CD4-positive, alpha-beta T cell treated with Interleukin-15 for 4 hours (primary cell): ENCODE results near the gene SYPL2.
"Not testable (repeated sequence)": the region's sequence is repeated elsewhere in the genome, so short reads cannot be mapped to it uniquely, and the experiment has no call there.

ENCODE experiments used
- DNase-seq: peaks from one replicate; pipeline ENCODE4 v3.0.0-alpha.2; 2020; ENCODE audit warnings: low spot score

SYPL2 gene

GRCh38 chr1:109472779-109473178 is 6.4 kb downstream of the SYPL2 start:
- no peak for DNase-seq

GRCh38 chr1:109473284-109474057 is 7.1 kb downstream of the SYPL2 start:
- not testable (repeated sequence) for DNase-seq

- DNase-seq = no peak
Measured at GRCh38 chr1:109474697-109475096, 8.4 kb downstream of the SYPL2 start.

- no peak for DNase-seq
Measured at GRCh38 chr1:109475261-109475660, 8.9 kb downstream of the SYPL2 start.

GRCh38 chr1:109476825-109477224 is 10.5 kb downstream of the SYPL2 start:
- DNase-seq = no peak

- no peak for DNase-seq
Measured at GRCh38 chr1:109477821-109478220, 11.5 kb downstream of the SYPL2 start.

GRCh38 chr1:109478806-109479205 is 12.5 kb downstream of the SYPL2 start:
- DNase-seq = peak; percentile 24

- DNase-seq = no peak
Measured at GRCh38 chr1:109479311-109479710, 13.0 kb downstream of the SYPL2 start.

GRCh38 chr1:109479901-109480300 is 13.6 kb downstream of the SYPL2 start:
- no peak for DNase-seq

- DNase-seq = no peak
Measured at GRCh38 chr1:109481646-109482045, 15.3 kb downstream of the SYPL2 start.

GRCh38 chr1:109482242-109482641 is 15.9 kb downstream of the SYPL2 start:
- no peak for DNase-seq

GRCh38 chr1:109482791-109483671 is 16.7 kb downstream of the SYPL2 start:
- DNase-seq = peak; percentile 50

GRCh38 chr1:109483672-109484518 is 17.5 kb downstream of the SYPL2 start, which contains the start of gene ATXN7L2:
Gene ATXN7L2 (plus strand): TSS chr1:109483905. CDS start chr1:109483954, 49 bp downstream.
- DNase-seq = peak; percentile 96

- no peak for DNase-seq
Measured at GRCh38 chr1:109484519-109484975, 18.2 kb downstream of the SYPL2 start.

GRCh38 chr1:109485001-109485400 is 18.7 kb downstream of the SYPL2 start:
- no peak for DNase-seq

GRCh38 chr1:109487261-109487660 is 20.9 kb downstream of the SYPL2 start:
- no peak for DNase-seq

- DNase-seq = no peak
Measured at GRCh38 chr1:109488201-109488600, 21.9 kb downstream of the SYPL2 start.

GRCh38 chr1:109488696-109489095 is 22.4 kb downstream of the SYPL2 start:
- no peak for DNase-seq

GRCh38 chr1:109490029-109490933 is 23.9 kb downstream of the SYPL2 start:
- peak; percentile 79 for DNase-seq

- no peak for DNase-seq
Measured at GRCh38 chr1:109490934-109491302, 24.6 kb downstream of the SYPL2 start.

GRCh38 chr1:109491372-109491771 is 25.0 kb downstream of the SYPL2 start:
- no peak for DNase-seq
